SK-N-SH (cell line): Measurements from ENCODE around the gene UPF2. TPM values are rescaled to one million over a fixed set of nuclear protein-coding genes. Genes with fewer than 3 reads are reported as not detected.
A peak's percentile ranks its signal among the peaks of the same experiment; 100 is the strongest.

Experiments used
- CTCF ChIA-PET: fragments of 300-600, 350-600 bp; formaldehyde crosslinking; extraction: SDS; loops from one replicate; lab custom pipeline; 2021; lab: Yijun Ruan, JAX
- POLR2A ChIA-PET: fragments of 350-600 bp; sonication (Branson Sonifier 250); formaldehyde crosslinking; extraction: SDS; loops from one replicate; lab custom pipeline; 2020; ENCODE audit warnings: antibody characterized with exemption, inconsistent platforms; lab: Yijun Ruan, JAX
- DNase-seq: peaks from one replicate; pipeline ENCODE4 v3.0.0; 2012
- H2AFZ ChIP-seq: fragments of 200-600 bp; sonication (generic); 2 replicates; pipeline ENCODE4 v1.8.1; 2016; ENCODE audit warnings: antibody characterized with exemption, mild to moderate bottlenecking, low read depth
- H3F3A ChIP-seq: fragments of 200-600 bp; sonication (generic); replicated peaks from 2 replicates; pipeline ENCODE3; 2016; ENCODE audit warnings: antibody characterized with exemption, mild to moderate bottlenecking; ENCODE audit not compliant: insufficient read depth
- H3K27ac ChIP-seq, 2 experiments: fragments of 200-500 bp in 1 of 2; fragments of 200-600 bp in 1 of 2; sonication (Bioruptor generic) in 1 of 2; sonication (generic), shearing (Covaris generic) in 1 of 2; 2 replicates each; pipeline versions ENCODE4 v1.5.1 to v1.6.1; 2014 to 2016; ENCODE audit warnings: low read depth in 2 of 2, inconsistent platforms in 1 of 2, low read length in 1 of 2, mild to moderate bottlenecking in 1 of 2, mixed read lengths in 1 of 2
- H3K27me3 ChIP-seq: fragments of 200-600 bp; sonication (generic), shearing (Covaris generic); 2 replicates; pipeline ENCODE4 v1.6.1; 2016; ENCODE audit warnings: mixed run types; ENCODE audit not compliant: insufficient read depth
- H3K36me3 ChIP-seq, 2 experiments: fragments of 200-500 bp in 1 of 2; fragments of 200-600 bp in 1 of 2; sonication (Bioruptor generic) in 1 of 2; sonication (generic) in 1 of 2; replicated peaks in 1 of 2; 2 replicates each; pipeline versions ENCODE3 to v1.5.1; 2014 to 2016; ENCODE audit warnings: low read length in 1 of 2, mild to moderate bottlenecking in 1 of 2; ENCODE audit not compliant: insufficient read depth in 2 of 2, control insufficient read depth in 1 of 2
- H3K4me1 ChIP-seq, 2 experiments: fragments of 200-500 bp in 1 of 2; fragments of 200-600 bp in 1 of 2; sonication (Bioruptor generic) in 1 of 2; sonication (generic), shearing (Covaris generic) in 1 of 2; 2 replicates each; pipeline versions ENCODE4 v1.5.1 to v1.6.1; 2014 to 2016; ENCODE audit warnings: low read depth in 1 of 2, low read length in 1 of 2, mixed run types in 1 of 2; ENCODE audit not compliant: insufficient read depth in 2 of 2, control insufficient read depth in 1 of 2
- H3K4me2 ChIP-seq: fragments of 200-600 bp; sonication (generic), shearing (Covaris generic); 2 replicates; pipeline ENCODE4 v1.6.1; 2017; ENCODE audit warnings: mixed run types
- H3K4me3 ChIP-seq, 2 experiments: fragments of 200-500 bp in 1 of 2; fragments of 200-600 bp in 1 of 2; sonication (Bioruptor generic) in 1 of 2; sonication (generic), shearing (Covaris generic) in 1 of 2; 2 replicates each; pipeline versions ENCODE4 v1.5.1 to v1.8.1; 2014 to 2016; ENCODE audit warnings: low read depth in 2 of 2, inconsistent platforms in 1 of 2, low read length in 1 of 2, mild to moderate bottlenecking in 1 of 2, mixed read lengths in 1 of 2, moderate library complexity in 1 of 2
- H3K79me2 ChIP-seq: fragments of 200-600 bp; sonication (generic); 2 replicates; pipeline ENCODE4 v1.8.1; 2017; ENCODE audit warnings: mild to moderate bottlenecking; ENCODE audit not compliant: insufficient read depth
- H3K9ac ChIP-seq: fragments of 200-600 bp; sonication (generic); 2 replicates; pipeline ENCODE4 v1.6.1; 2017; ENCODE audit warnings: mixed run types
- H3K9me2 ChIP-seq: fragments of 200-600 bp; sonication (generic); 2 replicates; pipeline ENCODE4 v1.6.1; 2017; ENCODE audit warnings: mixed run types
- H3K9me3 ChIP-seq: fragments of 200-600 bp; sonication (generic); 2 replicates; pipeline ENCODE4 v1.6.1; 2017; ENCODE audit warnings: mixed run types, mild to moderate bottlenecking, moderate library complexity
- H4K20me1 ChIP-seq: fragments of 200-600 bp; sonication (generic); 2 replicates; pipeline ENCODE4 v1.6.1; 2017; ENCODE audit warnings: mild to moderate bottlenecking, mixed run types; ENCODE audit not compliant: insufficient read depth
- CHD2 ChIP-seq: fragments of 150-350 bp; IDR thresholded peaks from 2 replicates; pipeline ENCODE4 v1.6.1; 2018; ENCODE audit warnings: low read length; ENCODE audit not compliant: partially characterized antibody
- ELF1 ChIP-seq: IDR thresholded peaks from 2 replicates; pipeline ENCODE4 v1.4.0; 2012
- EP300 ChIP-seq, 2 experiments: IDR thresholded peaks; 2 replicates each; pipeline versions ENCODE4 v1.4.0 to v1.6.1; 2012; ENCODE audit warnings: borderline replicate concordance in 1 of 2, low read depth in 1 of 2, low read length in 1 of 2
- FOSL2 ChIP-seq: IDR thresholded peaks from 2 replicates; pipeline ENCODE4 v1.4.0; 2012; ENCODE audit warnings: low read depth, mild to moderate bottlenecking, moderate library complexity, borderline replicate concordance
- GATA2 ChIP-seq: sonication (generic); formaldehyde crosslinking; IDR thresholded peaks from 2 replicates; pipeline ENCODE4 v1.5.0; 2020; ENCODE audit warnings: mild to moderate bottlenecking, missing genetic modification reagents
- IRF3 ChIP-seq: fragments of 150-350 bp; IDR thresholded peaks from 2 replicates; pipeline ENCODE4 v1.6.1; 2016; ENCODE audit warnings: mild to moderate bottlenecking, low read depth, low read length
- JUND ChIP-seq: IDR thresholded peaks from 2 replicates; pipeline ENCODE4 v1.4.0; 2012
- MAX ChIP-seq: IDR thresholded peaks from 2 replicates; pipeline ENCODE4 v1.4.0; 2012; ENCODE audit warnings: low read depth
- MXI1 ChIP-seq: IDR thresholded peaks from 2 replicates; pipeline ENCODE4 v1.6.1; 2012; ENCODE audit warnings: mild to moderate bottlenecking, low read depth, low read length, improper control_type of control experiment
- POLR2AphosphoS5 ChIP-seq: IDR thresholded peaks from 2 replicates; pipeline ENCODE4 v1.6.1; 2012; ENCODE audit warnings: low read depth, low read length
- RAD21 ChIP-seq: IDR thresholded peaks from 2 replicates; pipeline ENCODE4 v1.6.1; 2012; ENCODE audit warnings: mild to moderate bottlenecking, low read length
- RCOR1 ChIP-seq: fragments of 150-350 bp; IDR thresholded peaks from 2 replicates; pipeline ENCODE4 v1.6.1; 2017; ENCODE audit warnings: antibody characterized with exemption, low read length
- REST ChIP-seq: IDR thresholded peaks from 2 replicates; pipeline ENCODE4 v1.6.1; 2012; ENCODE audit warnings: mild to moderate bottlenecking, low read depth, low read length, moderate library complexity
- RXRA ChIP-seq: IDR thresholded peaks from 2 replicates; pipeline ENCODE4 v1.4.0; 2012; ENCODE audit warnings: low read depth, mild to moderate bottlenecking, borderline replicate concordance
- SIN3A ChIP-seq: IDR thresholded peaks from 2 replicates; pipeline ENCODE4 v1.6.1; 2012; ENCODE audit warnings: low read depth, mild to moderate bottlenecking, low read length, moderate library complexity, borderline replicate concordance
- SMC3 ChIP-seq: IDR thresholded peaks from 2 replicates; pipeline ENCODE4 v1.6.1; 2012; ENCODE audit warnings: low read depth, low read length, improper control_type of control experiment
- TAF1 ChIP-seq: IDR thresholded peaks from 2 replicates; pipeline ENCODE4 v1.6.1; 2012; ENCODE audit warnings: low read depth, mild to moderate bottlenecking, low read length, moderate library complexity, borderline replicate concordance
- TCF12 ChIP-seq: IDR thresholded peaks from 2 replicates; pipeline ENCODE4 v1.4.0; 2012
- TEAD4 ChIP-seq: IDR thresholded peaks from 2 replicates; pipeline ENCODE4 v1.4.0; 2012; ENCODE audit warnings: mild to moderate bottlenecking, borderline replicate concordance; ENCODE audit not compliant: insufficient read depth
- USF1 ChIP-seq: IDR thresholded peaks from 2 replicates; pipeline ENCODE4 v1.4.0; 2012; ENCODE audit warnings: low read depth, borderline replicate concordance
- WGBS: methylation state at CpG from one replicate; pipeline ENCODE4 v1.1.6; 2017; ENCODE audit warnings: low lambda C conversion rate; 5-methylcytosine and 5-hydroxymethylcytosine counted together
- polyA plus RNA-seq, 3 experiments: library from polyadenylated mRNA; depleted of rRNA; stranded (reverse); fragments of >200 nt; gene quantifications; 2 replicates each; pipeline ENCODE4 v1.2.3, GENCODE V29; 2012

The UPF2 gene
- polyA plus RNA-seq, 1 of the 3 experiments (the other 2 are of a cell fraction) = 4.7 TPM

DNA sequence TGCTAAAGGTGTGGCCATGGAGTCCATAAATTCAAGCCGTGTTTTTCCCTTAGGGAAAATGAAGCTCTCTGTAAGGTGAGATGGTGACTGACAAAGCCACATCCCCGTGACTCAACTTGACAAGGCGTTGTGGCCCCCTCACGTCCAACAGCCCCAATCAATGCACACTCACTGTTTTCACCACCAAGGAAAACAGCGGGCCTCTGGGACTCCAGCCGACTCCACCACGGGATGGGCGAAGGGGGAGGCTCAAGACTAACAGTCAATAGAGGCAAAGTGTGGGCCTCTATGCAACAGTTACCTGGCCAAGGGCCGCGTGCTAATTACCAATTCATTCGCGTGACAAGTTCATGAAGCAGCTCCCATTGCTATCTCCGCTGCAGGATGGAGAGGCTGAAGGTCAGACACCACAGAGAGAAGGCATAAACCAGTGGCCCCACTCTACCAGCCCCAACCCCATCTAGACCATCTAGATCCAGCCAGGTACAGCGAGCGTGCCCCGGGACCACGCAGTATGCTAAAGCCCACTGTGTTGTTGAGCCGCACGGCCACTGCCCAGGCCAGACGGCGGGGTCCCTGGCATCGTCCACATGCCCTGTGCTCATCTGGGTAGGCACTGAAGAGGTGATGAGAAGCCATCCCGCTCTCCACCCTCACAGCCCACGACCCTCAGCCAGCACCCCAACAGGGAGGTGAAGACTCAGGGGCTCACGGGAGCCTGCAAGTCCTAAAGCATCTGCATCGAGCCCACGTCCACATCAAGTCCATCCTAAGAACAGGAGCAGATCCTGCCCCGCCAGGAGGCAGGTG lies 143.3 kb downstream of the UPF2 start (continued):
- no peak for TF ChIP-seq RAD21
- TF ChIP-seq IRF3 = no peak
- TF ChIP-seq RXRA = no peak
- TF ChIP-seq REST = no peak

DNA sequence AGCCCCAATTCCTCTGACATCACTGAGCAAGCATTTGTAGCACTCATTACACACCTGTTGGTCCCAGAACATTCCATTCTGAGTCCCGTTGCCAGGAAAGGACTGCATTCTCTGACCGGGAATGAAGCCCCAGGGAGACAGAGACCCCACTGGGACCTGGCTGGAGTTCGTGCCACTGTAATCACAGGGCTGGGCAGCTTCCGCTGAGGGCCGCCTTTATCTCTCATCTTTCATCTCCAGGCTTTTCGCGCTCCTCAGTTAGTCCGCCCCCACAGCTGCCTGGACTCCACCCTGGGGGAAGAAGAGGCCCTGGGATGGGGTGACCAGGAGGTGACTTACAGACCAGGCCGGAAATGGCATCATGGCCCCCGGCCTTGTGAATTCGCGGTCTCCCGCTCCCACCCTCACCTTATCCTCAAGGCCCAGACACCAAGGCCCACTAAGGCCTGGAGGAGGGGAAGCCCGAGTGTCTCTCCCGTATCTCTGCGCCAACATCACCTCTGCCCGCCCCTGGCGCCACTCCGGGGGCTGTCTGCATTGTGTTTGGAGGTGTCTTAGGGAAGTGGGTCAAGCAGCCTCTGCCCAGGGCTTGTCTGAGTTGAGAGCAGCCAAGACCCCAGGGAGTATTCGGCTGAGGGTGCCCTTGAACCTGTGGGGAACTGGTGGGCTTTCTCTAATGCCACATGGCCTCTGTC lies 144.1 kb downstream of the UPF2 start:
- H3K9ac ChIP-seq = no peak overlapping the region

GRCh38 chr10:11898033-11898371 lies 144.6 kb downstream of the UPF2 start:
- DNase-seq = no peak
- H3K4me2 ChIP-seq = no peak overlapping the region
- H3K9me2 ChIP-seq = no peaks in the 10 kb centered on the region
- CTCF ChIA-PET = no interaction called here
- H3K4me1 ChIP-seq = peaks cover 0 to 3% of the 10 kb centered on the region in 2 experiments; a peak in 1 of 4 replicates
- H3K36me3 ChIP-seq = no peaks in the 10 kb centered on the region
- H2AFZ ChIP-seq = no peak overlapping the region
- H3K27ac ChIP-seq = no peak overlapping the region
- H3F3A ChIP-seq = no peaks in the 10 kb centered on the region
- POLR2A ChIA-PET = no interaction called here
- no peak overlapping the region for H3K4me3 ChIP-seq
- no peaks in the 10 kb centered on the region for H4K20me1 ChIP-seq
- H3K9ac ChIP-seq = no peak overlapping the region
- no peak for TF ChIP-seq TCF12
- no peak for TF ChIP-seq SIN3A
- no peak for TF ChIP-seq RCOR1
- TF ChIP-seq MAX = no peak
- TF ChIP-seq MXI1 = no peak
- no peak for TF ChIP-seq SMC3
- no peak for TF ChIP-seq RXRA
- no peak for TF ChIP-seq FOSL2
- no peak for TF ChIP-seq TEAD4
- no peak for TF ChIP-seq TAF1
- no peak for TF ChIP-seq USF1
- TF ChIP-seq CHD2 = no peak
- TF ChIP-seq POLR2AphosphoS5 = no peak
- H3K27me3 ChIP-seq = no peaks in the 10 kb centered on the region
- no peaks in the 10 kb centered on the region for H3K9me3 ChIP-seq
- 90% methylated on average over 3 of the region's 3 CpGs for WGBS
- no peaks in the 10 kb centered on the region for H3K79me2 ChIP-seq

More for the DNA sequence above, 144.1 kb downstream of the UPF2 start:
- no peaks in the 10 kb centered on the region for H3F3A ChIP-seq
- DNase-seq = peak; percentile 63
- H3K9me2 ChIP-seq = no peaks in the 10 kb centered on the region
- no peak overlapping the region for H2AFZ ChIP-seq
- no peaks in the 10 kb centered on the region for H3K36me3 ChIP-seq
- no peak overlapping the region for H3K27ac ChIP-seq
- peaks cover 0 to 3% of the 10 kb centered on the region in 2 experiments; a peak in 1 of 4 replicates for H3K4me1 ChIP-seq
- H3K4me3 ChIP-seq = no peak overlapping the region
- POLR2A ChIA-PET = no interaction called here
- H3K9me3 ChIP-seq = no peaks in the 10 kb centered on the region
- CTCF ChIA-PET = no interaction called here
- H3K79me2 ChIP-seq = no peaks in the 10 kb centered on the region
- no peaks in the 10 kb centered on the region for H3K27me3 ChIP-seq
- no peak overlapping the region for H3K4me2 ChIP-seq
- WGBS = 80% methylated on average over 19 of the region's 20 CpGs
- TF ChIP-seq EP300 (IDR thresholded peaks at IDR 0.05; ENCODE audit: borderline replicate concordance in 1 of 2, low read depth in 1 of 2, low read length in 1 of 2) = no peak
- TF ChIP-seq TCF12 = no peak
- no peak for TF ChIP-seq JUND
- TF ChIP-seq GATA2 (CRISPR knock-in tag) = no peak
- TF ChIP-seq ELF1 = no peak
- no peaks in the 10 kb centered on the region for H4K20me1 ChIP-seq
